Effector CD4-positive, alpha-beta T cell (primary cell): Measurements from ENCODE around the gene LILRB1.
"Not testable (repeated sequence)": the region's sequence is repeated elsewhere in the genome, so short reads cannot be mapped to it uniquely, and the experiment has no call there.

Source experiments
- DNase-seq: peaks from one replicate; pipeline ENCODE4 v3.0.0-alpha.2; 2020

Gene LILRB1

DNA sequence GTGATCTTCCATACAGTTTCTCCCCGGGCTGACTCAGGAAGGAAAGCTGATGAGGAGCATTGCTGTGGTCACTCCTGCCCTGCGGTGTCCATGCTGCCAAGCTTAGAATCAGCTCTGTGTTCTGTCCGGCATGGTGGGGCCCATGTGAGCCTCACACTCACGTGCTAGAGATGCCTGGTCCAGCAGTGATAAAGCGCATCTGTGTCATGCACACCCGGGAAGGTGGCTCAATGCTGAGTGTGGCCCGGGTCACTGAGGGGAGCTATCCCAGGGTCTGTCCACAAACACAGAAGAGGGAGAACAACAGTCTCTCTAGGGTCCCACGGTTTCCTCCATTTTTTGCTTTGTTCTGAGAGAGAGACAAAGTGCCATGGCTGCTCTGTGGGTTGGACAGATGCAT is 3.5 kb upstream of the LILRB1 start:
- no peak for DNase-seq

DNA sequence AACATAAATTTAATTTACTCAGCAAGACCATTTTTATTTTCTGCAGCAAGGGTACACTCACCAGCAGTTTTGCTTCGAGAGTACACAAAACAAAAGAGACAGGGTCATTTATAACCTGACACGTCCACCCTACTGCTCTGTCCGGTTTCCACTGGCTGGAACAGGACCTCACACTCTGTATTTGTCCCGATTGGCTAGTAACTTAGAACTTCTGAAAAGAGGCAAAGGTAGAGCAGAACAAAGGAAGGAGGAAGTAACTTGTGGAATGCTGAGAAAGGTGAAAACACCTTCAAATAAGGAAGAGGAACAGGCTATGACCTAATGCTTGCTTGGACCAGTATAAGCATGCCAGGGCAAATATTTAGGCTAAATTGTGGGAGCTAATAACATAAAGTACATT is 2.4 kb upstream of the LILRB1 start:
- not testable (repeated sequence) for DNase-seq

DNA sequence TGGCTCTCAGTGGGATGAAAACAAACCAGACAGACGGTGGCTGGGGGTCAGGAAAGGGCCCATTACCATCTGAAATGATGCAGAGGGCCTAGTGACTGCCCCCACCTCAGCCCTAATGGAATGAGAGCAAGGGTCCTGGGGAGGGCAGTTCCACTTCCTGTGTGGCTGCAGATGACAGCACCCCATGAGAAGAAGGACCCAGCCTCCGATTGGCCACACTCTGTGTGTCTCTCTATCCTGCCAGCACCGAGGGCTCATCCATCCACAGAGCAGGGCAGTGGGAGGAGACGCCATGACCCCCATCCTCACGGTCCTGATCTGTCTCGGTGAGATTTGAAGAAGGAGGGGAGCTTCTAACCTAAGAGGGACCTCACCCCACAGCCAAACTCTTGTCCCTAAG is 498 bp downstream of the LILRB1 start:
- DNase-seq = no peak

DNA sequence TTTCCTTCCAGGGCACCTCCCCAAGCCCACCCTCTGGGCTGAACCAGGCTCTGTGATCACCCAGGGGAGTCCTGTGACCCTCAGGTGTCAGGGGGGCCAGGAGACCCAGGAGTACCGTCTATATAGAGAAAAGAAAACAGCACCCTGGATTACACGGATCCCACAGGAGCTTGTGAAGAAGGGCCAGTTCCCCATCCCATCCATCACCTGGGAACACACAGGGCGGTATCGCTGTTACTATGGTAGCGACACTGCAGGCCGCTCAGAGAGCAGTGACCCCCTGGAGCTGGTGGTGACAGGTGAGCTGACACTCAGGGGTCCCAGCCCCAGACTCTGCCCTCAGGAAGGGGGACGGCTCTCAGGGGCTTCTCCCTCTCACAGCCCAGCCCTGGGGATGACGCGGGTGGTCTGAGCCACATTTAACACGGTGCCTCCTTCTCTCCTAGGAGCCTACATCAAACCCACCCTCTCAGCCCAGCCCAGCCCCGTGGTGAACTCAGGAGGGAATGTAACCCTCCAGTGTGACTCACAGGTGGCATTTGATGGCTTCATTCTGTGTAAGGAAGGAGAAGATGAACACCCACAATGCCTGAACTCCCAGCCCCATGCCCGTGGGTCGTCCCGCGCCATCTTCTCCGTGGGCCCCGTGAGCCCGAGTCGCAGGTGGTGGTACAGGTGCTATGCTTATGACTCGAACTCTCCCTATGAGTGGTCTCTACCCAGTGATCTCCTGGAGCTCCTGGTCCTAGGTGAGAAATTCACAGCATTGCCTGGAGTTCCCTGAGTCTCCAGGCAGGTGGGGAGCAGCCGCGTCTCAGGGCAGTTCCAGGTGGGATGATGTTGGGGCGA is 1.4 kb downstream of the LILRB1 start:
- not testable (repeated sequence) for DNase-seq

DNA sequence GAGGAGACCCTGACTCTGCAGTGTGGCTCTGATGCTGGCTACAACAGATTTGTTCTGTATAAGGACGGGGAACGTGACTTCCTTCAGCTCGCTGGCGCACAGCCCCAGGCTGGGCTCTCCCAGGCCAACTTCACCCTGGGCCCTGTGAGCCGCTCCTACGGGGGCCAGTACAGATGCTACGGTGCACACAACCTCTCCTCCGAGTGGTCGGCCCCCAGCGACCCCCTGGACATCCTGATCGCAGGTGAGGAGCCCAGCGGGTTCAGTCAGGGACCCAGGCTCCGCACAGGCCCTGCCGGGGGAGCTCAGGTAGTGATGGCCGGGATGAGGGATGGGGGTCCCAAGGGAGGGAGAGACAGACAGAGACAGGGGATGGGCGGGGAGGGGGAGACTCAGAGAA is 2.2 kb downstream of the LILRB1 start:
- DNase-seq = not testable (repeated sequence)

DNA sequence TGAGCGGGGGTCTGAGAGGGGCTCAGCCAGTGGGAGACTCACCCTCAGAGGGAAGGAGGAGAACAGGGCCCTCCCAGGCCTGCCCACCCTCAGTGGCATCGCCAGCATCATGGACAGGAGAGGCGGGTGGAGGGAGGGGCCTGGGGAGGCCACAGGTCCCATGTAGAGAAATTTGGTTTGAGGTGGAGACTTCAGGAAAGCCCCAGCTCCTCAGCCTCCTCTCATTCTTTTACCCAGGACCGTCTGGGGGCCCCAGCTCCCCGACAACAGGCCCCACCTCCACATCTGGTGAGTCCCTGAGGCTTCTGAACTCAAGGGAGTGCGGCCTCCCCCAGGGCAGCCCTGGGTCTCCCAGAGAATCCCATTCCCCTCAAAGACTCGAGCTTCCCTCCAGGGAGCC is 3.1 kb downstream of the LILRB1 start:
- no peak for DNase-seq

- DNase-seq = not testable (repeated sequence)
Measured at GRCh38 chr19:54636081-54636480, 5.8 kb downstream of the LILRB1 start.

DNA sequence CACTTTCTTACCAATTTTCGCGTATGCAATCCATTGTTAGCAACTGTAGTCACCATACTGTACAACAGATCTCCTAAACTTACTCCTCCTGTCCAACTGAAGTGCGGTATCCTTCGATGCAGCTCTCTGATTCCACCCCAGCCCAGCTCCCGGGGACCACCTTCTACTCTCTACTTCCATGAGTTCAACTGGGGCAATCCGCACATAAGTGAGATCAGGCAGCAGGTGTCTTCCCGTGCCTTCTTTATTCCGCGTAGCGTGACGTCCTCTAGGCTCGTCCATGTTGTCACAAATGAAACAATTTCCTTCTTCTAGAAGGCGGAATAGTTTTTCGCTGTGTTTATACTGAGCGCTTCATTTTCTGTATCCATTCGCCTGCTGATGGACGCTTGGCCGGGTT is 8.4 kb downstream of the LILRB1 start:
- DNase-seq = no peak

DNA sequence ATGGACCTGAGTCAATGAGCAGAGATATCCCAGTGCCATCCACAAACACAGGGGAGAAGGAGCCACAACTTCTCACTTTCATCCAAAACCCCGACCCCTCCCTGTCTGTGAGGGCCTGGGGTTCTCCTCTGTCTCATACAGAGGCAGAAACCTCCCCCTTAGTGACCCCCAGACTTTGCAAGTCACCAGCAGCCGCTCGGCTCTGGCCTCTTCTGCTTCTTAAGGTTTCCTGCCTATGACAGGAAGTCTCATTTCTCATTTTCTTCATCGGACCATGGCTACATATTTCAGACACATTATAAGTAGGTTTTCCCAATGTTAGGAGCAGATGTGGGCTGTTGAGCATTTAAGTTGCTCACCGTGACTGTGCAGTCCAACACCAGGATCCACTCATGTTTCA is 12.7 kb downstream of the LILRB1 start:
- not testable (repeated sequence) for DNase-seq

DNA sequence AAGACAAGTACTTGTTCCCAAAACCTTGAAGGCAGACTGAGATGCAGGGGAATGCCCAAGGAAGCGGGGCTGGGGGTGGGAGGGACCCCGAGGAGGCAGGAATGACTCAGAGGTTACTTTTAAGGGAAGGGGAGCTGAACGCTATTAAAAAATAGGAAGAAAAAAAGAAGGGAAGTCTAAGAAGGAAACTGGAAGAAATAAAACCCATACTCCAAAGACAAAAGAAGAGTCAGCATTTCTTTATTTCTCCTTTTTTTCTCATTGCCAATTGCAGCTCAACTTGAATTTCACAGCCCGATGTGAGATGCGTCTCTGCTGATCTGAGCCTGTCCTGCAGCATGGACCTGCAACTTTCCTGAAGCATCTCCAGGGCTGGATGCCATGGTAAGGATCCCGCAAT is 13.3 kb downstream of the LILRB1 start:
- DNase-seq = not testable (repeated sequence)

DNA sequence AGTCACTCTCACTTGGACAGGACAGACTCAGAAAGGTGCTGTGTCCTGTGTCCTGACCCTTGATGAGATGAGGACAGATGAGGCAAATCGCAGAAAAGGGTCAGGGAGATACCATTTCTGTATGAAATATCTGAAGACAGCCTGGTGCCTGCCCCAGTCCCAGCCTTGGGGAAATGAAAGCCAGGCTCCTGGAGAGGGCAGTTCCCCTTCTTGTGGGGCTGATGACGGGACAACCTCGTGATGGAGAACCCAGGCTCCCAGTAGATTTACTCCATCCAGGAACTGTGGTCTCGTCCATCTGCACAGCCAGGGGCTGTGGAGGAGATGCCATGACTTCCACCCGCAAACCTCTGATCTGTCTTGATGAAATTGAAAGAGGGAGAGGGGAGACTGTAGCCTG is 13.8 kb downstream of the LILRB1 start:
- DNase-seq = no peak

GRCh38 chr19:54646331-54646841 is 16.1 kb downstream of the LILRB1 start:
- no peak for DNase-seq

DNA sequence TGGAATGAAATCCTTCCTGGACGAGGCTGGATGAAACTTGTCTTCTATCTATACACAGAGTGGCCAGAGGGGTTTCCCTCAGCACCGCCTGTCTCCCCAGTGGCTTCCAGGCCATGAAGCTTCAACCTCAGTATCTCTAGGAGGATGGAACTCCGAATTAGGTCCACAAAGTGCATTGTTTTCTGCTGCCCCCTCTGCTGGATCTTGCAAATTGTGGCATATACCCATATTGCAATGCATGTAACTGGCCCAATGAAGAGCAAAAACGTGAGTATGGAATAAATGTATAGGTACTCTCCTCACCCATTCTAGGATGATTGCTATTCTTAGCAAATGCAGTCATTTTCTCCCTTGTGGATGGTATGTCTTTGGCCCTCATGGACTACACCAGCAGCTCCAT is 17.8 kb downstream of the LILRB1 start:
- no peak for DNase-seq

GRCh38 chr19:54650108-54650655 is 19.9 kb downstream of the LILRB1 start:
- no peak for DNase-seq

GRCh38 chr19:54653181-54653809 is 23.0 kb downstream of the LILRB1 start:
- DNase-seq = no peak

GRCh38 chr19:54654447-54655321 is 24.4 kb downstream of the LILRB1 start:
- no peak for DNase-seq

DNA sequence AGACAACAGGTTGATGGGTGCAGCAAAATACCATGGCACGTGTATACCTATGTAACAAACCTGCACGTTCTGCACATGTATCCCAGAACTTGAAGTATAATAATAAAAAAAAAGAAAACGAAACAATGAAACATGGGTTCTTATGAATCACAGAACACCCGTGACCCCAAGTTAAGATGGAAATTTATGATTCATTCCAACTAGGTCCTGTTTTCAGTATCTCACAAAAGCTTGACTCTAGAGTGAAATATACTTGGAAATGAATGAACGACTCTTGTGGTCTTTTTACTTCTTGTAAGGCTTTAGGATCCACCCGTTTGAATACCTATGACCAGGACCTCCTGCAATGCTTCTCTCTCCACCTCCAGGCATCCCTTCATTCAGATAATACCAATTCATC is 29.0 kb downstream of the LILRB1 start:
- no peak for DNase-seq

DNA sequence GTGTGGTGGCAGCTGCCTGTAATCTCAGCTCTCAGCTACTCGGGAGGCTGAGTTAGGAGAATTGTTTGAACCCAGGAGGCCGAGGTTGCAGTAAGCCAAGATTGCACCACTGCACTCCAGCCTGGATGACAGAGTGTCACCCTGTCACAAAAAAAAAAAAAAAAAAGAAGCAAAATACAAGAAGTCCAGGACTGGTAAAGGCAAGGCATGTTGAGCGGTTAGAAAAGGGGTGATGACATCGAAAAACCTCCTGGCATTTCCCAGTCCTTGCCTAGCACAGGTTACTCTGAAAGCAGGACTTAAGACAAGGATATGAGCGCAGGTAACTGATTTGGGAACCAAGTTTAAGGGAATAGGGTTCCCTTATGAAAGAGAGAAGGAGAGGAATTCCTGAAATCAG is 30.0 kb downstream of the LILRB1 start:
- no peak for DNase-seq

DNA sequence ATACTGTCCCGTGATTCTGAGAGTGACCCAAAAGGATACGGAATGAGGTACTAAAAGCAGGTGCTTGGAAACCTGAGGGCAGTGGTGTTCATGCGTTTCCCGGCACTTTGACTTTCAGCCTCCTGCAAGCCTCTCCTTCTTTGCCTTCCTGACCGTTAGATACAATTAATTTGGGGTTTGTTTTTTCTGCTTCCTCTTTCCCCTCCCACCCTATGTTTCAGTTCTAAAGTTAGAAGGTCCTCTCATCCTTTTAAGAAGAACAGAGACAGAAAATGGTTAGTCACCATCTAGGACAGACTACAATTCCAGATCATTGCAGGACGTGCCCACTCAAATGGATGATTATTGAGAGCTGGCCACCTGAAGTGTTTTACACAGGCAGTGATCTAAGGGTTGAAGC is 30.7 kb downstream of the LILRB1 start:
- no peak for DNase-seq

- DNase-seq = no peak
Measured at GRCh38 chr19:54661846-54662481, 31.7 kb downstream of the LILRB1 start.

- no peak for DNase-seq
Measured at GRCh38 chr19:54662730-54663129, 32.4 kb downstream of the LILRB1 start, which contains the start of gene LILRB4. LILRB4 (plus strand) TSS chr19:54662985; CDS start chr19:54663034, 49 bp downstream.

- DNase-seq = no peak
Measured at GRCh38 chr19:54665530-54665929, 35.2 kb downstream of the LILRB1 start.
